Thoracic aorta (tissue), 2 donors: ENCODE data around the gene BARX1. TPM values are rescaled to one million over a fixed set of nuclear protein-coding genes. Genes with fewer than 3 reads are reported as not detected.

Experiments used
- ATAC-seq: fragments of 150-250 bp; one replicate; pipeline ENCODE4 v1.8.0; 2017; ENCODE audit warnings: low read depth; ENCODE audit not compliant: insufficient number of reproducible peaks, low FRiP score
- DNase-seq: peaks from one replicate; pipeline ENCODE4 v3.0.0-alpha.2; 2020; ENCODE audit warnings: low spot score
- H3K27ac ChIP-seq, 2 donors: fragments of 200-600 bp; sonication (generic); 1 replicate in 1 of 2; 2 replicates in 1 of 2; pipeline ENCODE4 v1.5.1; 2016; ENCODE audit warnings: mild to moderate bottlenecking in 2 of 2, moderate library complexity in 2 of 2
- H3K27me3 ChIP-seq: fragments of 200-600 bp; sonication (generic); replicated peaks from 2 replicates; pipeline ENCODE4 v1.6.0; 2016; ENCODE audit warnings: mild to moderate bottlenecking; ENCODE audit not compliant: insufficient read depth
- H3K36me3 ChIP-seq: fragments of 200-600 bp; sonication (generic); one replicate; pipeline ENCODE4 v1.5.1; 2016
- H3K4me1 ChIP-seq, 2 donors: fragments of 200-600 bp; sonication (generic); 1 replicate in 1 of 2; 2 replicates in 1 of 2; pipeline versions ENCODE4 v1.5.1 to v1.6.0; 2016; ENCODE audit warnings: low read depth in 2 of 2, mild to moderate bottlenecking in 1 of 2; ENCODE audit not compliant: control insufficient read depth in 1 of 2
- H3K4me3 ChIP-seq: fragments of 200-600 bp; sonication (generic); 2 replicates; pipeline ENCODE4 v1.5.1; 2016; ENCODE audit warnings: mild to moderate bottlenecking
- H3K9me3 ChIP-seq: fragments of 200-600 bp; sonication (generic); 2 replicates; pipeline ENCODE4 v1.5.1; 2016
- total RNA-seq, 2 donors: library from RNA; depleted of rRNA; stranded (reverse); fragments of >200 nt; gene quantifications; one replicate each; pipeline versions ENCODE4 v1.1.0 to v1.2.3, GENCODE V29; 2016
- TF ChIP-seq, protein P1 (sequence below): fragments of 200-600 bp; sonication (generic); IDR thresholded peaks from one replicate; pipeline ENCODE4 v1.5.1; 2019; ENCODE audit warnings: antibody characterized with exemption

The BARX1 gene
- total RNA-seq, 2 donors from 2014 or later, result not detected

GRCh38 chr9:93910196-93910595 is 45.0 kb downstream of the BARX1 start:
- no peaks in the 10 kb centered on the region for H3K4me1 ChIP-seq
- no peak overlapping the region for H3K4me3 ChIP-seq
- TF ChIP-seq, protein P1, sequence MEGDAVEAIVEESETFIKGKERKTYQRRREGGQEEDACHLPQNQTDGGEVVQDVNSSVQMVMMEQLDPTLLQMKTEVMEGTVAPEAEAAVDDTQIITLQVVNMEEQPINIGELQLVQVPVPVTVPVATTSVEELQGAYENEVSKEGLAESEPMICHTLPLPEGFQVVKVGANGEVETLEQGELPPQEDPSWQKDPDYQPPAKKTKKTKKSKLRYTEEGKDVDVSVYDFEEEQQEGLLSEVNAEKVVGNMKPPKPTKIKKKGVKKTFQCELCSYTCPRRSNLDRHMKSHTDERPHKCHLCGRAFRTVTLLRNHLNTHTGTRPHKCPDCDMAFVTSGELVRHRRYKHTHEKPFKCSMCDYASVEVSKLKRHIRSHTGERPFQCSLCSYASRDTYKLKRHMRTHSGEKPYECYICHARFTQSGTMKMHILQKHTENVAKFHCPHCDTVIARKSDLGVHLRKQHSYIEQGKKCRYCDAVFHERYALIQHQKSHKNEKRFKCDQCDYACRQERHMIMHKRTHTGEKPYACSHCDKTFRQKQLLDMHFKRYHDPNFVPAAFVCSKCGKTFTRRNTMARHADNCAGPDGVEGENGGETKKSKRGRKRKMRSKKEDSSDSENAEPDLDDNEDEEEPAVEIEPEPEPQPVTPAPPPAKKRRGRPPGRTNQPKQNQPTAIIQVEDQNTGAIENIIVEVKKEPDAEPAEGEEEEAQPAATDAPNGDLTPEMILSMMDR, result no peak
- no peaks in the 10 kb centered on the region for H3K36me3 ChIP-seq
- H3K27ac ChIP-seq, result no peak overlapping the region
- ATAC-seq (no peak), DNase-seq (no peak)
- no peaks in the 10 kb centered on the region for H3K27me3 ChIP-seq
- H3K9me3 ChIP-seq, result no peaks in the 10 kb centered on the region

DNA sequence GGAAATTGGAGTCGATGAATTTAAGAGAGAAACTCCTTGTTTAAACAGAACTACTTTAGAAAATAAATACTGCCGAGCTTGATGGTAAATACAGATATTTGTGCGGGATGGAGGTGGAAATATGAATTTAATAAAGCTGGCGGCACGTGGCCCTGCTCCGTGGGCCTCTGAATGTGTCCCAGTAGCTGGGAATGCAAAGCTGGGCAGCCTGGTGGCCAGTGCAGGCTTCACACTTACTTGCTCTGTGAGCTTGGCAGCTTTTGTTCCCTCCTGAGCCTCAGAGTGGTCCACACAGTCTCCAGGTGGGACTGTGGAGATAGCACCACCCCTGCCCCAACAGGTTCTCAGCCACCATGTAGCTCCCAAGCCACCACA is 45.9 kb downstream of the BARX1 start:
- Histone ChIP-seq H3K9me3 (no peaks in the 10 kb centered on the region), H3K27ac (no peak overlapping the region), H3K36me3 (no peaks in the 10 kb centered on the region), H3K27me3 (no peaks in the 10 kb centered on the region), H3K4me1 (no peaks in the 10 kb centered on the region), H3K4me3 (no peak overlapping the region)
- TF ChIP-seq, protein P1, result no peak
- DNase-seq (no peak), ATAC-seq (no peak)

GRCh38 chr9:93908591-93909241 is 46.4 kb downstream of the BARX1 start:
- TF ChIP-seq, protein P1, result no peak
- Histone ChIP-seq H3K9me3 (no peaks in the 10 kb centered on the region), H3K27ac (no peak overlapping the region), H3K27me3 (no peaks in the 10 kb centered on the region), H3K36me3 (no peaks in the 10 kb centered on the region), H3K4me3 (no peak overlapping the region), H3K4me1 (no peaks in the 10 kb centered on the region)
- DNase-seq (no peak), ATAC-seq (no peak)

GRCh38 chr9:93907551-93908199 is 47.5 kb downstream of the BARX1 start:
- ATAC-seq, result no peak
- TF ChIP-seq, protein P1, result no peak
- H3K4me3 ChIP-seq, result no peak overlapping the region
- no peaks in the 10 kb centered on the region for H3K36me3 ChIP-seq
- H3K27me3 ChIP-seq, result no peaks in the 10 kb centered on the region
- no peak for DNase-seq
- H3K4me1 ChIP-seq, result no peaks in the 10 kb centered on the region
- H3K9me3 ChIP-seq, result no peaks in the 10 kb centered on the region
- H3K27ac ChIP-seq, result no peak overlapping the region

- no peak for ATAC-seq
- no peaks in the 10 kb centered on the region for H3K9me3 ChIP-seq
- no peaks in the 10 kb centered on the region for H3K4me1 ChIP-seq
- no peaks in the 10 kb centered on the region for H3K36me3 ChIP-seq
- no peak overlapping the region for H3K27ac ChIP-seq
- DNase-seq, result no peak
- no peaks in the 10 kb centered on the region for H3K27me3 ChIP-seq
- TF ChIP-seq, protein P1, result no peak
- H3K4me3 ChIP-seq, result no peak overlapping the region
These were observed 48.8 kb downstream of the BARX1 start for GRCh38 chr9:93906195-93906880.
